SK-N-SH (cell line): ENCODE measurements around the gene AP4E1. TPM values are rescaled to one million over a fixed set of nuclear protein-coding genes. Genes with fewer than 3 reads are reported as not detected.
"Not testable (repeated sequence)": the region's sequence is repeated elsewhere in the genome, so short reads cannot be mapped to it uniquely, and the experiment has no call there.

Experiments used
- CTCF ChIA-PET: fragments of 300-600, 350-600 bp; formaldehyde crosslinking; extraction: SDS; loops from one replicate; lab custom pipeline; 2021; lab: Yijun Ruan, JAX
- POLR2A ChIA-PET: fragments of 350-600 bp; sonication (Branson Sonifier 250); formaldehyde crosslinking; extraction: SDS; loops from one replicate; lab custom pipeline; 2020; ENCODE audit warnings: antibody characterized with exemption, inconsistent platforms; lab: Yijun Ruan, JAX
- DNase-seq: peaks from one replicate; pipeline ENCODE4 v3.0.0; 2012
- H2AFZ ChIP-seq: fragments of 200-600 bp; sonication (generic); 2 replicates; pipeline ENCODE4 v1.8.1; 2016; ENCODE audit warnings: antibody characterized with exemption, mild to moderate bottlenecking, low read depth
- H3F3A ChIP-seq: fragments of 200-600 bp; sonication (generic); replicated peaks from 2 replicates; pipeline ENCODE3; 2016; ENCODE audit warnings: antibody characterized with exemption, mild to moderate bottlenecking; ENCODE audit not compliant: insufficient read depth
- H3K27ac ChIP-seq, 2 experiments: fragments of 200-500 bp in 1 of 2; fragments of 200-600 bp in 1 of 2; sonication (Bioruptor generic) in 1 of 2; sonication (generic), shearing (Covaris generic) in 1 of 2; 2 replicates each; pipeline versions ENCODE4 v1.5.1 to v1.6.1; 2014 to 2016; ENCODE audit warnings: low read depth in 2 of 2, inconsistent platforms in 1 of 2, low read length in 1 of 2, mild to moderate bottlenecking in 1 of 2, mixed read lengths in 1 of 2
- H3K27me3 ChIP-seq: fragments of 200-600 bp; sonication (generic), shearing (Covaris generic); 2 replicates; pipeline ENCODE4 v1.6.1; 2016; ENCODE audit warnings: mixed run types; ENCODE audit not compliant: insufficient read depth
- H3K36me3 ChIP-seq, 2 experiments: fragments of 200-500 bp in 1 of 2; fragments of 200-600 bp in 1 of 2; sonication (Bioruptor generic) in 1 of 2; sonication (generic) in 1 of 2; replicated peaks in 1 of 2; 2 replicates each; pipeline versions ENCODE3 to v1.5.1; 2014 to 2016; ENCODE audit warnings: low read length in 1 of 2, mild to moderate bottlenecking in 1 of 2; ENCODE audit not compliant: insufficient read depth in 2 of 2, control insufficient read depth in 1 of 2
- H3K4me1 ChIP-seq, 2 experiments: fragments of 200-500 bp in 1 of 2; fragments of 200-600 bp in 1 of 2; sonication (Bioruptor generic) in 1 of 2; sonication (generic), shearing (Covaris generic) in 1 of 2; 2 replicates each; pipeline versions ENCODE4 v1.5.1 to v1.6.1; 2014 to 2016; ENCODE audit warnings: low read depth in 1 of 2, low read length in 1 of 2, mixed run types in 1 of 2; ENCODE audit not compliant: insufficient read depth in 2 of 2, control insufficient read depth in 1 of 2
- H3K4me2 ChIP-seq: fragments of 200-600 bp; sonication (generic), shearing (Covaris generic); 2 replicates; pipeline ENCODE4 v1.6.1; 2017; ENCODE audit warnings: mixed run types
- H3K4me3 ChIP-seq, 2 experiments: fragments of 200-500 bp in 1 of 2; fragments of 200-600 bp in 1 of 2; sonication (Bioruptor generic) in 1 of 2; sonication (generic), shearing (Covaris generic) in 1 of 2; 2 replicates each; pipeline versions ENCODE4 v1.5.1 to v1.8.1; 2014 to 2016; ENCODE audit warnings: low read depth in 2 of 2, inconsistent platforms in 1 of 2, low read length in 1 of 2, mild to moderate bottlenecking in 1 of 2, mixed read lengths in 1 of 2, moderate library complexity in 1 of 2
- H3K79me2 ChIP-seq: fragments of 200-600 bp; sonication (generic); 2 replicates; pipeline ENCODE4 v1.8.1; 2017; ENCODE audit warnings: mild to moderate bottlenecking; ENCODE audit not compliant: insufficient read depth
- H3K9ac ChIP-seq: fragments of 200-600 bp; sonication (generic); 2 replicates; pipeline ENCODE4 v1.6.1; 2017; ENCODE audit warnings: mixed run types
- H3K9me2 ChIP-seq: fragments of 200-600 bp; sonication (generic); 2 replicates; pipeline ENCODE4 v1.6.1; 2017; ENCODE audit warnings: mixed run types
- H3K9me3 ChIP-seq: fragments of 200-600 bp; sonication (generic); 2 replicates; pipeline ENCODE4 v1.6.1; 2017; ENCODE audit warnings: mixed run types, mild to moderate bottlenecking, moderate library complexity
- H4K20me1 ChIP-seq: fragments of 200-600 bp; sonication (generic); 2 replicates; pipeline ENCODE4 v1.6.1; 2017; ENCODE audit warnings: mild to moderate bottlenecking, mixed run types; ENCODE audit not compliant: insufficient read depth
- ELF1 ChIP-seq: IDR thresholded peaks from 2 replicates; pipeline ENCODE4 v1.4.0; 2012
- EZH2phosphoT487 ChIP-seq: fragments of 200-600 bp; sonication (generic); IDR thresholded peaks from 2 replicates; pipeline ENCODE4 v1.6.1; 2017; ENCODE audit warnings: low read depth, mixed run types, mild to moderate bottlenecking, antibody characterized with exemption, moderate library complexity, borderline replicate concordance
- FOSL2 ChIP-seq: IDR thresholded peaks from 2 replicates; pipeline ENCODE4 v1.4.0; 2012; ENCODE audit warnings: low read depth, mild to moderate bottlenecking, moderate library complexity, borderline replicate concordance
- FOXJ3 ChIP-seq: sonication (generic); formaldehyde crosslinking; IDR thresholded peaks from 2 replicates; pipeline ENCODE4 v1.5.1; 2020; ENCODE audit warnings: mild to moderate bottlenecking, missing genetic modification reagents
- GATA2 ChIP-seq: sonication (generic); formaldehyde crosslinking; IDR thresholded peaks from 2 replicates; pipeline ENCODE4 v1.5.0; 2020; ENCODE audit warnings: mild to moderate bottlenecking, missing genetic modification reagents
- JUND ChIP-seq: IDR thresholded peaks from 2 replicates; pipeline ENCODE4 v1.4.0; 2012
- MEF2A ChIP-seq: IDR thresholded peaks from 2 replicates; pipeline ENCODE4 v1.4.0; 2012; ENCODE audit warnings: low read depth, borderline replicate concordance
- NFIC ChIP-seq: IDR thresholded peaks from 2 replicates; pipeline ENCODE4 v1.4.0; 2012; ENCODE audit warnings: borderline replicate concordance
- NRF1 ChIP-seq: IDR thresholded peaks from 2 replicates; pipeline ENCODE4 v1.6.1; 2012; ENCODE audit warnings: low read depth, mild to moderate bottlenecking, low read length
- POLR2AphosphoS5 ChIP-seq: IDR thresholded peaks from 2 replicates; pipeline ENCODE4 v1.6.1; 2012; ENCODE audit warnings: low read depth, low read length
- RFX5 ChIP-seq: IDR thresholded peaks from 2 replicates; pipeline ENCODE4 v1.6.1; 2012; ENCODE audit warnings: mild to moderate bottlenecking, improper control_type of control experiment, low read length
- RXRA ChIP-seq: IDR thresholded peaks from 2 replicates; pipeline ENCODE4 v1.4.0; 2012; ENCODE audit warnings: low read depth, mild to moderate bottlenecking, borderline replicate concordance
- TCF12 ChIP-seq: IDR thresholded peaks from 2 replicates; pipeline ENCODE4 v1.4.0; 2012
- YY1 ChIP-seq: IDR thresholded peaks from 2 replicates; pipeline ENCODE4 v1.4.0; 2012; ENCODE audit warnings: low read depth, mild to moderate bottlenecking
- WGBS: methylation state at CpG from one replicate; pipeline ENCODE4 v1.1.6; 2017; ENCODE audit warnings: low lambda C conversion rate; 5-methylcytosine and 5-hydroxymethylcytosine counted together
- polyA plus RNA-seq, 3 experiments: library from polyadenylated mRNA; depleted of rRNA; stranded (reverse); fragments of >200 nt; gene quantifications; 2 replicates each; pipeline ENCODE4 v1.2.3, GENCODE V29; 2012
- TF ChIP-seq, protein P1 (sequence below): IDR thresholded peaks from 2 replicates; pipeline ENCODE4 v1.6.1; 2012; ENCODE audit warnings: mild to moderate bottlenecking, low read depth, low read length, moderate library complexity
- TF ChIP-seq, protein P2 (sequence below): IDR thresholded peaks from 2 replicates; pipeline ENCODE4; 2012

Gene AP4E1
- polyA plus RNA-seq, 1 of the 3 experiments (the other 2 are of a cell fraction): 1.6 TPM

DNA sequence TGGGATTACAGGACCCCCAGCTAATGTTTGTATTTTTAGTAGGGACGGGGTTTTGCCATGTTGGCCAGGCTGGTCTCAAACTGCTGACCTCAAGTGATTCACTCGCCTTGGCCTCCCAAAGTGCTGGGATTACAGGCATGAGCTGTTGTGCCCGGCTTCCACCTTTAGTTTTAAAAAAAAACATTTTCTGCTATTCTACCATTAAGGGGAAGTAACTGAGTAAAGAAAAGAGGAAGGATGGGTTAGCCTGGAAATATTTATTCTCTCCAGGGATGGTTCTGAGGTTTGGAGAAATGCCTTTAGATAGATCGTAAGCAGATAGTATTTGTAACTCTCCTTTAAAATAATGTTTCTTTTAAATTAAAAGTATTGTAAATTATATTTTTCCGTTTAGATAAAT lies 3.1 kb downstream of the AP4E1 start (continued):
- TF ChIP-seq, protein P1, sequence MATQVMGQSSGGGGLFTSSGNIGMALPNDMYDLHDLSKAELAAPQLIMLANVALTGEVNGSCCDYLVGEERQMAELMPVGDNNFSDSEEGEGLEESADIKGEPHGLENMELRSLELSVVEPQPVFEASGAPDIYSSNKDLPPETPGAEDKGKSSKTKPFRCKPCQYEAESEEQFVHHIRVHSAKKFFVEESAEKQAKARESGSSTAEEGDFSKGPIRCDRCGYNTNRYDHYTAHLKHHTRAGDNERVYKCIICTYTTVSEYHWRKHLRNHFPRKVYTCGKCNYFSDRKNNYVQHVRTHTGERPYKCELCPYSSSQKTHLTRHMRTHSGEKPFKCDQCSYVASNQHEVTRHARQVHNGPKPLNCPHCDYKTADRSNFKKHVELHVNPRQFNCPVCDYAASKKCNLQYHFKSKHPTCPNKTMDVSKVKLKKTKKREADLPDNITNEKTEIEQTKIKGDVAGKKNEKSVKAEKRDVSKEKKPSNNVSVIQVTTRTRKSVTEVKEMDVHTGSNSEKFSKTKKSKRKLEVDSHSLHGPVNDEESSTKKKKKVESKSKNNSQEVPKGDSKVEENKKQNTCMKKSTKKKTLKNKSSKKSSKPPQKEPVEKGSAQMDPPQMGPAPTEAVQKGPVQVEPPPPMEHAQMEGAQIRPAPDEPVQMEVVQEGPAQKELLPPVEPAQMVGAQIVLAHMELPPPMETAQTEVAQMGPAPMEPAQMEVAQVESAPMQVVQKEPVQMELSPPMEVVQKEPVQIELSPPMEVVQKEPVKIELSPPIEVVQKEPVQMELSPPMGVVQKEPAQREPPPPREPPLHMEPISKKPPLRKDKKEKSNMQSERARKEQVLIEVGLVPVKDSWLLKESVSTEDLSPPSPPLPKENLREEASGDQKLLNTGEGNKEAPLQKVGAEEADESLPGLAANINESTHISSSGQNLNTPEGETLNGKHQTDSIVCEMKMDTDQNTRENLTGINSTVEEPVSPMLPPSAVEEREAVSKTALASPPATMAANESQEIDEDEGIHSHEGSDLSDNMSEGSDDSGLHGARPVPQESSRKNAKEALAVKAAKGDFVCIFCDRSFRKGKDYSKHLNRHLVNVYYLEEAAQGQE: no peak
- TF ChIP-seq, protein P2, sequence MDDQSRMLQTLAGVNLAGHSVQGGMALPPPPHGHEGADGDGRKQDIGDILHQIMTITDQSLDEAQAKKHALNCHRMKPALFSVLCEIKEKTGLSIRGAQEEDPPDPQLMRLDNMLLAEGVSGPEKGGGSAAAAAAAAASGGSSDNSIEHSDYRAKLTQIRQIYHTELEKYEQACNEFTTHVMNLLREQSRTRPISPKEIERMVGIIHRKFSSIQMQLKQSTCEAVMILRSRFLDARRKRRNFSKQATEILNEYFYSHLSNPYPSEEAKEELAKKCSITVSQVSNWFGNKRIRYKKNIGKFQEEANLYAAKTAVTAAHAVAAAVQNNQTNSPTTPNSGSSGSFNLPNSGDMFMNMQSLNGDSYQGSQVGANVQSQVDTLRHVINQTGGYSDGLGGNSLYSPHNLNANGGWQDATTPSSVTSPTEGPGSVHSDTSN: no peak
- TF ChIP-seq JUND (no peak), EZH2phosphoT487 (no peak), FOSL2 (no peak), NRF1 (no peak), FOXJ3 (CRISPR knock-in tag) (no peak), RFX5 (no peak), POLR2AphosphoS5 (no peak), TCF12 (no peak), YY1 (no peak)

DNA sequence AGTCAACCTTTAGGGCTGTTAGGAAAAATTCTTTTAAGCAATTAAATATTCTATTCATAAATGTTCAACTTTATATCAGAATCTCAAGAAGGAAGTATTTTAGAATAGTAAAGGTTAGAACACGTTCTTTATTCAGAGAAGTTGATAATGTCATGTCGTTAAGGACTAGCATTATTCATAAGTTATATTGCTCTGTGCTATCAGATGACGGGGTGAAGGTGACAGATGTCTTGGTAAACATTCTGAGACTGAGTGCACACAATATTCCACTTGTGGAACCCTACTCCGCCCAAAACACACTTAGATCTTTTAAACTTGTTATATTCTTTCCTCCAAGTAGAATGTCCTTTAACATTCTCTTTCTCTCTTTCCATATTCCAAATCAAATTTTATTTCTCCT lies 7.9 kb downstream of the AP4E1 start:
- Histone ChIP-seq H3K4me2 (no peak overlapping the region), H2AFZ (no peak overlapping the region), H3F3A (peaks cover 2% of the 10 kb centered on the region), H3K27me3 (no peaks in the 10 kb centered on the region), H3K27ac (no peak overlapping the region), H3K36me3 (peaks cover 34 to 69% of the 10 kb centered on the region in 2 experiments), H4K20me1 (no peaks in the 10 kb centered on the region), H3K4me3 (no peak overlapping the region), H3K9me2 (no peaks in the 10 kb centered on the region), H3K9me3 (no peaks in the 10 kb centered on the region), H3K9ac (no peak overlapping the region), H3K4me1 (no peaks in the 10 kb centered on the region), H3K79me2 (peaks cover 6% of the 10 kb centered on the region)
- 99% methylated on average over 4 of the region's 4 CpGs for WGBS
- CTCF ChIA-PET: interaction anchor here (1.1 kb wide), 1 partner anchor 10 kb away, joined by 3 read pairs; no protein-coding TSS in a partner anchor
- POLR2A ChIA-PET: no interaction called here
- TF ChIP-seq, protein P1: no peak
- no peak for TF ChIP-seq RXRA
- TF ChIP-seq, protein P2: no peak
- no peak for TF ChIP-seq MEF2A
- TF ChIP-seq NFIC: no peak
- TF ChIP-seq ELF1: no peak
- TF ChIP-seq GATA2 (CRISPR knock-in tag): no peak
- DNase-seq: no peak

DNA sequence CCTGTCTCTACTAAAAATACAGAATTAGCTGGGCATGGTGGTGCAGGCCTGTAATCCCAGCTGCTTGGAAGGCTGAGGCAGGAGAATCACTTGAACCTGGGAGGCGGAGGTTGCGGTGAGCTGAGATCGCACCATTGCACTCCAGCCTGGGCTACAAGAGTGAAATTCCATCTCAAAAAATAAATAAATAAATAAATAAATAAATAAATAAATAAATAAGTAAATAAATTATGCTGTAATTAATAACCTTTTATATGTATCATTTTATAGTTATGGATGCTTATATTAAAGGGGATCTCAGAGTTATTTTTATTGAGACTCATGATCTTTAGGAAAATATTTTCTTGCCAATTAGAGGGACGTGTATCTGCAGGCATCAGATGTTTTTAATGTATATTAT lies 10.9 kb downstream of the AP4E1 start:
- CTCF ChIA-PET, H3K27ac ChIP-seq, H2AFZ ChIP-seq, H3K4me2 ChIP-seq, DNase-seq, H3K27me3 ChIP-seq, POLR2A ChIA-PET, H3K9me3 ChIP-seq, H3K9me2 ChIP-seq, H3K4me1 ChIP-seq, H3K9ac ChIP-seq, H3K4me3 ChIP-seq, H3K79me2 ChIP-seq, H3F3A ChIP-seq, H4K20me1 ChIP-seq: not testable (repeated sequence)
- H3K36me3 ChIP-seq: peaks cover 23 to 46% of the 10 kb centered on the region in 2 experiments
- 96% methylated on average over 4 of the region's 4 CpGs for WGBS
